GM23248 (cell line): ENCODE results near the gene EGLN2. TPM values are rescaled to one million over a fixed set of nuclear protein-coding genes. Genes with fewer than 3 reads are reported as not detected.

Source experiments
- DNase-seq: peaks from one replicate; pipeline ENCODE4 v3.0.0-alpha.2; 2015
- H2AFZ ChIP-seq: fragments of 200-600 bp; sonication (generic); 2 replicates; pipeline ENCODE4 v1.6.1; 2016; ENCODE audit warnings: antibody characterized with exemption
- H3F3A ChIP-seq: fragments of 200-600 bp; sonication (generic); 2 replicates; pipeline ENCODE4 v1.6.1; 2016; ENCODE audit warnings: mild to moderate bottlenecking, antibody characterized with exemption, mixed run types; ENCODE audit not compliant: insufficient read depth
- H3K27ac ChIP-seq: fragments of 200-600 bp; sonication (generic); 2 replicates; pipeline ENCODE4 v1.5.1; 2016; ENCODE audit warnings: mild to moderate bottlenecking
- H3K27me3 ChIP-seq: fragments of 200-600 bp; sonication (generic); replicated peaks from 2 replicates; pipeline ENCODE4 v1.6.1; 2016; ENCODE audit warnings: mild to moderate bottlenecking; ENCODE audit not compliant: insufficient read depth
- H3K36me3 ChIP-seq: fragments of 200-600 bp; sonication (generic); 2 replicates; pipeline ENCODE4 v1.6.1; 2016; ENCODE audit warnings: low read depth, mild to moderate bottlenecking
- H3K4me1 ChIP-seq: fragments of 200-600 bp; sonication (generic); 2 replicates; pipeline ENCODE4 v1.6.1; 2016; ENCODE audit warnings: mild to moderate bottlenecking; ENCODE audit not compliant: insufficient read depth
- H3K4me2 ChIP-seq: fragments of 200-600 bp; sonication (generic); one replicate; pipeline ENCODE4 v1.6.1; 2016; ENCODE audit warnings: mild to moderate bottlenecking; ENCODE audit not compliant: unreplicated experiment
- H3K4me3 ChIP-seq: fragments of 200-600 bp; sonication (generic); 2 replicates; pipeline ENCODE4 v1.5.1; 2016; ENCODE audit warnings: mild to moderate bottlenecking
- H3K79me2 ChIP-seq: fragments of 200-600 bp; sonication (generic); 2 replicates; pipeline ENCODE4 v1.6.1; 2016; ENCODE audit warnings: mild to moderate bottlenecking; ENCODE audit not compliant: insufficient read depth
- H3K9ac ChIP-seq: fragments of 200-600 bp; sonication (generic); 2 replicates; pipeline ENCODE4 v1.6.1; 2016; ENCODE audit warnings: mild to moderate bottlenecking
- H3K9me2 ChIP-seq: fragments of 200-600 bp; sonication (generic); 2 replicates; pipeline ENCODE4 v1.6.1; 2016; ENCODE audit warnings: mixed run types, mild to moderate bottlenecking, moderate library complexity; ENCODE audit not compliant: insufficient read depth
- H3K9me3 ChIP-seq: fragments of 200-600 bp; sonication (generic); one replicate; pipeline ENCODE4 v1.6.1; 2017; ENCODE audit warnings: low read depth
- H4K20me1 ChIP-seq: fragments of 200-600 bp; sonication (generic); 2 replicates; pipeline ENCODE4 v1.6.0; 2016; ENCODE audit not compliant: insufficient read depth
- EZH2 ChIP-seq: fragments of 200-600 bp; sonication (generic); IDR thresholded peaks from 2 replicates; pipeline ENCODE4 v1.6.1; 2018; ENCODE audit warnings: antibody characterized with exemption, mild to moderate bottlenecking; ENCODE audit not compliant: insufficient read depth, poor library complexity, severe bottlenecking
- EZH2phosphoT487 ChIP-seq: fragments of 200-600 bp; sonication (generic); IDR thresholded peaks from 2 replicates; pipeline ENCODE4 v1.6.1; 2018; ENCODE audit warnings: antibody characterized with exemption, moderate library complexity, mild to moderate bottlenecking, low read depth; ENCODE audit not compliant: insufficient read depth
- WGBS, 2 experiments: methylation state at CpG; one replicate each; pipeline ENCODE4 v1.1.6; 2015 to 2017; ENCODE audit warnings: low lambda C conversion rate in 2 of 2, low coverage in 1 of 2; ENCODE audit errors: missing lambda C conversion rate in 2 of 2; 5-methylcytosine and 5-hydroxymethylcytosine counted together
- in situ Hi-C: fragments of 300-500 bp; cut with MboI; formaldehyde crosslinking; loops from 2 replicates; pipeline ENCODE4 v1.15.0; 2020
- polyA plus RNA-seq: library from polyadenylated mRNA; unstranded; fragments of >200 nt; fragmentation: Nextera tagmentation; extraction: Ambion mirVana; gene quantifications from 2 replicates; pipeline ENCODE4 v1.2.1, GENCODE V29; 2016
- total RNA-seq: library from RNA; depleted of rRNA; stranded (reverse); fragments of >200 nt; shearing (Covaris generic); gene quantifications from 2 replicates; pipeline ENCODE4 v1.2.3, GENCODE V29; 2014

Gene EGLN2
- total and polyA plus RNA-seq, 2 experiments from 2014 or later, result 52.5 to 83.3 TPM

DNA sequence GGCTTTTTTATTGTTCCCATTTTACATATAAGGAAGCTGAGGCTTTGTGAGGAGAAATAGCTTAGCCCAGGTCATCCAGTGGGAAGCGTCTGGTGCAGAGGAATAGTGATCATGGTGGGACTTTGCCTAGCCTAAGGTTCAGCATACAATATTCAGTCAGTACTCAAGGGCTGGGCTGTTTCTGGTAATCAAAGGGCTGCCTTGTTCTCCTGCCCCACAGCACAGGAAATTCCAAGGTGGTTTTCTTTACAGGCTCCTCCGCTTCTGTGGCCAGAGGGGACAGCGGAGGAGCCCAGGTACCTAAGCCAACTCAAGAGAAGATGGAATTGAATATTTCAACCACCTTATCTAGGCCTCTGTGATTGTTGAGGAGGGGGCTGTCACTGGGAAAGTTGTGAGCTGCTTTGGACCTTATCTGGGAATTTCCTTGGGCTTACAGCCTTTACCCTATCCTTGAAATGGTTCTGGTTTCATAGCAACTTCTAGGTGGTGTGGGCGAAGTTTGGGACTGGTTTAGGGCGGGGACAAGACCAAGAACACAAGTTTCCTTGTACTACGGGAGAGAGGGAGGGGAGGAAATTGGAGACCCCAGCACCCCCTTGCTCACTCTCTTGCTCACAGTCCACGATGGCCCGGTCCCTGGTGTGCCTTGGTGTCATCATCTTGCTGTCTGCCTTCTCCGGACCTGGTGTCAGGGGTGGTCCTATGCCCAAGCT, 23.9 kb upstream of the EGLN2 start, which contains the start of gene MIA:
TSS of gene MIA (plus strand) at position 606 of the 716 bp plus-strand sequence. CDS start at position 628, 22 bp downstream.
- in situ Hi-C loops, result no loop called here
- WGBS, 2 experiments, result 79 to 82% methylated on average over 9 of the region's 9 CpGs
- H3K79me2 ChIP-seq, result no peaks in the 10 kb centered on the region
- DNase-seq, result no peak
- no peaks in the 10 kb centered on the region for H3K36me3 ChIP-seq
- no peaks in the 10 kb centered on the region for H3K27me3 ChIP-seq
- H3K27ac ChIP-seq, result no peak within 1 kb of the TSS
- H3K4me3 ChIP-seq, result no peak within 1 kb of the TSS
- H3K9me3 ChIP-seq, result no peaks in the 10 kb centered on the region
- TF ChIP-seq EZH2 (no peak), EZH2phosphoT487 (no peak)
- H3K9ac ChIP-seq, result no peak within 1 kb of the TSS
- H2AFZ ChIP-seq, result no peak within 1 kb of the TSS
- H3K9me2 ChIP-seq, result no peaks in the 10 kb centered on the region
- H4K20me1 ChIP-seq, result no peaks in the 10 kb centered on the region
- peaks cover 4% of the 10 kb centered on the region; the same call in 1 of the 2 replicates for H3F3A ChIP-seq
- H3K4me2 ChIP-seq, result no peak within 1 kb of the TSS
- peaks cover 6% of the 10 kb centered on the region; the same call in 1 of the 2 replicates for H3K4me1 ChIP-seq

DNA sequence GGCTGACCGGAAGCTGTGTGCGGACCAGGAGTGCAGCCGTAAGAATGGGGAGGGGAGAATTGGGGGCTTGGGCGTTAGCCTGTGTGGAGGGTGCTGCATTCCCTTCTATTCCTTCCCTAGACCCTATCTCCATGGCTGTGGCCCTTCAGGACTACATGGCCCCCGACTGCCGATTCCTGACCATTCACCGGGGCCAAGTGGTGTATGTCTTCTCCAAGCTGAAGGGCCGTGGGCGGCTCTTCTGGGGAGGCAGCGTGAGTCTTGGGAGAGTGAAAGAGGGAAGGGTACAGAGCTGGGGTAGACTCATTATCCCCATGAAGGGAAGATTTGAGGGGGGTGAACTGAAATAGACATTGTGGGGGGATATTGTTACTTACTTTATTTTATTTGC, 23.4 kb upstream of the EGLN2 start:
- Histone ChIP-seq H2AFZ (no peak overlapping the region), H3K9me3 (no peaks in the 10 kb centered on the region), H3K27ac (no peak overlapping the region), H3K79me2 (no peaks in the 10 kb centered on the region), H3K4me1 (peaks cover 6% of the 10 kb centered on the region; the same call in 1 of the 2 replicates), H3K4me3 (no peak overlapping the region), H3K4me2 (no peak overlapping the region), H3K9ac (no peak overlapping the region), H3K27me3 (no peaks in the 10 kb centered on the region), H4K20me1 (no peaks in the 10 kb centered on the region), H3F3A (peaks cover 4% of the 10 kb centered on the region; the same call in 1 of the 2 replicates), H3K36me3 (no peaks in the 10 kb centered on the region), H3K9me2 (no peaks in the 10 kb centered on the region)
- TF ChIP-seq EZH2, result no peak
- TF ChIP-seq EZH2phosphoT487, result no peak
- WGBS, 2 experiments, result 96 to 97% methylated on average over 10 of the region's 10 CpGs
- in situ Hi-C loops, result no loop called here
- DNase-seq, result no peak

DNA sequence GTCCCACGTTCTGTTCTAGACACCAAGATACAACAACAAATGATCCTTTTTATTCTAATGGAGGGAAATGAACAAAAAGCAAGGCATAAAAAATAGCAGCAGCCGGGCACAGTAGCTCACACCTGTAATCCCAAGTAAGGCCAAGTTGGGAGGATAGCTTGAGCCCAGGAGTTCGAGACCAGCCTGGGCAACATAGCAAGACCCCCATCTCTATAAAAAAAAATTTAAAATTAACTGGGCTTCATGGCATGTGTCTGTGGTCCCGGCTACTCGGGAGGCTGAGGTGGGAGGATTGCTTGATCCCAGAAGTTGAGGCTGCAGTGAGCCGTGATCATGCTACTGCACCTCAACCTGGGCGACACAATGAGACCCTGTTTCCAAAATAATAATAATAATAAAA, 22.6 kb upstream of the EGLN2 start:
- Histone ChIP-seq H3K79me2 (no peaks in the 10 kb centered on the region), H3K9ac (no peak overlapping the region), H3K4me1 (peaks cover 6% of the 10 kb centered on the region; the same call in 1 of the 2 replicates), H3K27me3 (no peaks in the 10 kb centered on the region), H3F3A (peaks cover 4% of the 10 kb centered on the region; the same call in 1 of the 2 replicates), H3K4me2 (no peak overlapping the region), H3K9me2 (no peaks in the 10 kb centered on the region), H3K9me3 (no peaks in the 10 kb centered on the region), H4K20me1 (no peaks in the 10 kb centered on the region), H3K4me3 (no peak overlapping the region), H3K36me3 (no peaks in the 10 kb centered on the region), H2AFZ (no peak overlapping the region), H3K27ac (no peak overlapping the region)
- DNase-seq, result no peak
- WGBS, 2 experiments, result 82 to 83% methylated on average over 7 of the region's 7 CpGs
- in situ Hi-C loops, result no loop called here
- no peak for TF ChIP-seq EZH2phosphoT487
- TF ChIP-seq EZH2, result no peak

DNA sequence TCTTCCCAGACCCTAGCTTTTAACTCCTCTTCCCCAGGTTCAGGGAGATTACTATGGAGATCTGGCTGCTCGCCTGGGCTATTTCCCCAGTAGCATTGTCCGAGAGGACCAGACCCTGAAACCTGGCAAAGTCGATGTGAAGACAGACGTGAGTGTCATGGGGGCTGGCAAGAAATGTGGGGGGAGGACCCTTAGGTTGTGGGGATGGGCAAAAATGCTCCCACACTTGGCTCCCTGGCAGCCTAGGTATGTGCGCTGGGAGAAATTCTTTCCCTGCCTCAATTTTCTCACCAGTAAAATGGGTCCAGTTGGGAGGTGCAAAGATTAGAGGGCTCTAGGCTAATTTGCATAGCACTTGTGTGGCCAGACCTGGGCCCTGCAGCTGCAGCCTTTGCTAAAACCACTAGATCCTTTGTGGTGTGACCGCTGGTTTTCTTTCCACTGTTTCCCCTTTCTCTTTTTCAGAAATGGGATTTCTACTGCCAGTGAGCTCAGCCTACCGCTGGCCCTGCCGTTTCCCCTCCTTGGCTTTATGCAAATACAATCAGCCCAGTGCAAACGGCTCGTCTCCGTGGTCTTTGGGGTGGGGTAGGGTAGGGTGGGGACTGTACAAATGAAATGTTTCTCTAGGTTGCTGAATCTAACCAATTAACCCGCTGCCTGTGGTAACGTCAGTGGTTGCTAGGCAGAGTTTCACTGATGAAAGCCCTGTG, 21.9 kb upstream of the EGLN2 start:
- H3K9me3 ChIP-seq, result no peaks in the 10 kb centered on the region
- in situ Hi-C loops, result no loop called here
- H2AFZ ChIP-seq, result peak overlapping the region; percentile 94
- no peaks in the 10 kb centered on the region for H3K36me3 ChIP-seq
- no peaks in the 10 kb centered on the region for H3K79me2 ChIP-seq
- peaks cover 4% of the 10 kb centered on the region; the same call in 1 of the 2 replicates for H3F3A ChIP-seq
- H3K4me3 ChIP-seq, result peak overlapping the region; percentile 87
- H3K9ac ChIP-seq, result peak overlapping the region; percentile 89
- peak; percentile 92 for DNase-seq
- no peak for TF ChIP-seq EZH2
- no peak for TF ChIP-seq EZH2phosphoT487
- H3K27me3 ChIP-seq, result no peaks in the 10 kb centered on the region
- H4K20me1 ChIP-seq, result no peaks in the 10 kb centered on the region
- H3K4me2 ChIP-seq, result peak overlapping the region; percentile 94
- H3K4me1 ChIP-seq, result peaks cover 6% of the 10 kb centered on the region; the same call in 1 of the 2 replicates
- WGBS, 2 experiments, result 15 to 16% methylated on average over 13 of the region's 13 CpGs
- H3K27ac ChIP-seq, result peak overlapping the region; percentile 92
- H3K9me2 ChIP-seq, result no peaks in the 10 kb centered on the region
